ENCODE data around the gene COL20A1.
"Not testable (repeated sequence)": the region's sequence is repeated elsewhere in the genome, so short reads cannot be mapped to it uniquely, and the experiment has no call there.

Gene COL20A1

GRCh38 chr20:63322146-63322932, 29.4 kb downstream of the COL20A1 start:
- DNase-seq = no peak

GRCh38 chr20:63322933-63323273, 29.9 kb downstream of the COL20A1 start:
- no peak for DNase-seq

GRCh38 chr20:63323357-63323981, 30.5 kb downstream of the COL20A1 start:
- no peak for DNase-seq

GRCh38 chr20:63325021-63325471, 32.1 kb downstream of the COL20A1 start:
- no peak for DNase-seq

GRCh38 chr20:63325554-63326313, 32.7 kb downstream of the COL20A1 start:
- DNase-seq = no peak

- no peak for DNase-seq
These were observed 33.6 kb downstream of the COL20A1 start for GRCh38 chr20:63326314-63327230.

GRCh38 chr20:63327231-63327745, 34.3 kb downstream of the COL20A1 start:
- DNase-seq = no peak

GRCh38 chr20:63328026-63328700, 35.2 kb downstream of the COL20A1 start:
- no peak for DNase-seq

- DNase-seq = no peak
These were observed 35.8 kb downstream of the COL20A1 start for GRCh38 chr20:63328718-63329275.

- no peak for DNase-seq
These were observed 36.5 kb downstream of the COL20A1 start for GRCh38 chr20:63329331-63330083.

GRCh38 chr20:63330084-63330760, 37.2 kb downstream of the COL20A1 start:
- no peak for DNase-seq

- DNase-seq = no peak
These were observed 38.0 kb downstream of the COL20A1 start for GRCh38 chr20:63330940-63331339.

- no peak for DNase-seq
These were observed 38.9 kb downstream of the COL20A1 start for GRCh38 chr20:63331741-63332400.

- DNase-seq = no peak
These were observed 39.7 kb downstream of the COL20A1 start for GRCh38 chr20:63332488-63333240.

- no peak for DNase-seq
These were observed 40.4 kb downstream of the COL20A1 start for GRCh38 chr20:63333241-63333836.

- DNase-seq = no peak
These were observed 41.4 kb downstream of the COL20A1 start for GRCh38 chr20:63334356-63334755.

GRCh38 chr20:63335060-63335459, 42.1 kb downstream of the COL20A1 start:
- DNase-seq = not testable (repeated sequence)

GRCh38 chr20:63335711-63336110, 42.7 kb downstream of the COL20A1 start:
- DNase-seq = no peak
